Measurements from ENCODE around the gene APIP. TPM values are rescaled to one million over a fixed set of nuclear protein-coding genes. Genes with fewer than 3 reads are reported as not detected.

Gene APIP
- total RNA-seq, 2 donors from 2014 or later = 39.4 to 60.7 TPM

DNA sequence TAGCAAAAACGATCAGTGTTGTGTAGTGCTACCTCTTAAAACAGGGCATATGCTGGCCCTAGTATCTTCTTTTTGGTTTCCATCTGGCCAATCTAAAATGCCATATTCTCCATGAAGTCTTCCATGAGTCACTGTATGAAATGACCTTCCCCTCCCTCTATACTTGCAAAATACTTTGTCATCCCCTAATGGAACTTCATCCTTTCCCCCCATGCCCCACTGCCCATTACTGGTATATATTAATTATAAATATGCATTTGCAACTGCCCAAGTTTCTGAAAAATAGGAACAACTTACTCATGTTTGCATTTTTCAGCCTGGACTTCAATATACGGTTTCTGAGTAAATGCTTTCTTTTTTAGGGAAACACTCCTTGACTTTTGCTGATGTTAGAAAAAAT, 4.5 kb downstream of the APIP start:
- H3K4me3 ChIP-seq = no peak overlapping the region
- no peak for DNase-seq
- TF ChIP-seq, protein P1, sequence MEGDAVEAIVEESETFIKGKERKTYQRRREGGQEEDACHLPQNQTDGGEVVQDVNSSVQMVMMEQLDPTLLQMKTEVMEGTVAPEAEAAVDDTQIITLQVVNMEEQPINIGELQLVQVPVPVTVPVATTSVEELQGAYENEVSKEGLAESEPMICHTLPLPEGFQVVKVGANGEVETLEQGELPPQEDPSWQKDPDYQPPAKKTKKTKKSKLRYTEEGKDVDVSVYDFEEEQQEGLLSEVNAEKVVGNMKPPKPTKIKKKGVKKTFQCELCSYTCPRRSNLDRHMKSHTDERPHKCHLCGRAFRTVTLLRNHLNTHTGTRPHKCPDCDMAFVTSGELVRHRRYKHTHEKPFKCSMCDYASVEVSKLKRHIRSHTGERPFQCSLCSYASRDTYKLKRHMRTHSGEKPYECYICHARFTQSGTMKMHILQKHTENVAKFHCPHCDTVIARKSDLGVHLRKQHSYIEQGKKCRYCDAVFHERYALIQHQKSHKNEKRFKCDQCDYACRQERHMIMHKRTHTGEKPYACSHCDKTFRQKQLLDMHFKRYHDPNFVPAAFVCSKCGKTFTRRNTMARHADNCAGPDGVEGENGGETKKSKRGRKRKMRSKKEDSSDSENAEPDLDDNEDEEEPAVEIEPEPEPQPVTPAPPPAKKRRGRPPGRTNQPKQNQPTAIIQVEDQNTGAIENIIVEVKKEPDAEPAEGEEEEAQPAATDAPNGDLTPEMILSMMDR (IDR thresholded peaks at IDR 0.05) = no peak
- no peak overlapping the region for H3K9ac ChIP-seq (ENCODE audit: low read depth in 2 of 2, low read length in 2 of 2)
- H3K9me3 ChIP-seq = no peaks in the 10 kb centered on the region
- intact Hi-C loops (cut with DNase I) = no loop called here
- H3K27ac ChIP-seq = no peak overlapping the region
- no peaks in the 10 kb centered on the region for H3K27me3 ChIP-seq
- no peaks in the 10 kb centered on the region for H3K4me1 ChIP-seq
- no peaks in the 10 kb centered on the region for H3K36me3 ChIP-seq

DNA sequence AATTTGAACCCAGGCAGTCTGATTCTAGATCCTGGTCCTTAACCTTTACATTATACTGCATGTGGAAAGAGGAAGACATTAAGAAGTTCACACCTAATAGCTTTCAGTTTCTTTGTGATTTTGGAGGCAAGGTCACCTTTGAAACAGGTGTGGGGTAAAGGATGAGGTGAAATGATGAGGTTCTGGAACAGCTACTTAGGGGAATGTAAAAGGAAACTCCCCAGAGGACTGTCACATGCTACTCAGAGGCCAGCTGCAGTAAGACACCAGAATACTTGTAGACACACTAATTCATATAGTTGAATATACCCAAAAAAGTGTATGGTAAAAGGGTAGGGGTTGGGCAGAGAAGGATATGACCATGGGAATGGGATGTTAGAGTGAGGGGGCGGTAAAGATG, 5.4 kb downstream of the APIP start:
- no peaks in the 10 kb centered on the region for H3K27me3 ChIP-seq
- no peaks in the 10 kb centered on the region for H3K9me3 ChIP-seq
- intact Hi-C loops (cut with DNase I) = no loop called here
- no peak for DNase-seq
- TF ChIP-seq, protein P1 (IDR thresholded peaks at IDR 0.05) = no peak
- no peaks in the 10 kb centered on the region for H3K4me1 ChIP-seq
- no peak overlapping the region for H3K4me3 ChIP-seq
- H3K9ac ChIP-seq (ENCODE audit: low read depth in 2 of 2, low read length in 2 of 2) = no peak overlapping the region
- no peak overlapping the region for H3K27ac ChIP-seq
- no peaks in the 10 kb centered on the region for H3K36me3 ChIP-seq

GRCh38 chr11:34909955-34910354, 6.2 kb downstream of the APIP start:
- no peaks in the 10 kb centered on the region for H3K4me1 ChIP-seq
- TF ChIP-seq, protein P1 (IDR thresholded peaks at IDR 0.05) = no peak
- no peak overlapping the region for H3K4me3 ChIP-seq
- H3K9ac ChIP-seq (ENCODE audit: low read depth in 2 of 2, low read length in 2 of 2) = no peak overlapping the region
- no peak for DNase-seq
- H3K36me3 ChIP-seq = no peaks in the 10 kb centered on the region
- H3K27me3 ChIP-seq = no peaks in the 10 kb centered on the region
- intact Hi-C loops (cut with DNase I) = no loop called here
- no peaks in the 10 kb centered on the region for H3K9me3 ChIP-seq
- H3K27ac ChIP-seq = no peak overlapping the region

- no peak for DNase-seq
- H3K36me3 ChIP-seq = no peaks in the 10 kb centered on the region
- H3K4me1 ChIP-seq = no peaks in the 10 kb centered on the region
- H3K27ac ChIP-seq = no peak overlapping the region
- TF ChIP-seq, protein P1 (IDR thresholded peaks at IDR 0.05) = no peak
- no peaks in the 10 kb centered on the region for H3K27me3 ChIP-seq
- no peaks in the 10 kb centered on the region for H3K9me3 ChIP-seq
- H3K4me3 ChIP-seq = no peak overlapping the region
- H3K9ac ChIP-seq (ENCODE audit: low read depth in 2 of 2, low read length in 2 of 2) = no peak overlapping the region
- intact Hi-C loops (cut with DNase I) = no loop called here
Measured at GRCh38 chr11:34909415-34909814, 6.8 kb downstream of the APIP start.

- Histone ChIP-seq H3K27ac (no peak overlapping the region), H3K27me3 (no peaks in the 10 kb centered on the region), H3K9me3 (no peaks in the 10 kb centered on the region), H3K4me3 (no peak overlapping the region), H3K4me1 (no peaks in the 10 kb centered on the region), H3K9ac (ENCODE audit: low read depth in 2 of 2, low read length in 2 of 2) (no peak overlapping the region), H3K36me3 (no peaks in the 10 kb centered on the region)
- no peak for DNase-seq
- intact Hi-C loops (cut with DNase I) = no loop called here
- TF ChIP-seq, protein P1 (IDR thresholded peaks at IDR 0.05) = no peak
Measured at GRCh38 chr11:34907934-34908593, 8.1 kb downstream of the APIP start.
